ENCODE results near the gene GBP7.

Gene GBP7

DNA sequence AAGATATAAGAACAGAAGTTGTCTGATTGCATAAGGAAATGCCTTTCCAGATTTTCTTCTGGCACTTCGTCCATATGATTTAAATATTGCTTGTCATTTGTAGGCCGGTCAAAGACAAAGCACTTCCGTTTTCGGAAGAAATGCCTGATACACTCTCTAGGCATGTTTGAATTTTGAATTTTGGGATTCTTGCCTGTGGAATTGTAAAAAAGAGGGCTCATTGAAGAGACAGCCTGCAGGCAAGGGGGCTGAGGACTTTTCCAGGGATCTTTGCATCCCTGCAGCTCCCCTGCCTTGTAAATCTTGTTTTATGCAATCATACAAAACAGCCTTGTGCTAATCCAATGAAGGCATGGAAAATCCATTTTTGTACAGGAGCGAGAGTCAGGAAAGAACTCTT is 15.5 kb upstream of the GBP7 start:
- Mint-ChIP-seq H3K36me3 (ENCODE audit: low read depth) (no peaks in the 10 kb centered on the region), H3K9me3 (no peaks in the 10 kb centered on the region), H3K4me3 (no peak overlapping the region), H3K4me1 (ENCODE audit: low read depth) (no peaks in the 10 kb centered on the region), H3K27ac (no peak overlapping the region), H3K27me3 (no peaks in the 10 kb centered on the region)
- intact Hi-C loops (cut with micrococcal nuclease): no loop called here

- no peaks in the 10 kb centered on the region for H3K27me3 Mint-ChIP-seq
- H3K4me1 Mint-ChIP-seq (ENCODE audit: low read depth): no peaks in the 10 kb centered on the region
- H3K27ac Mint-ChIP-seq: no peak overlapping the region
- intact Hi-C loops (cut with micrococcal nuclease): no loop called here
- no peaks in the 10 kb centered on the region for H3K36me3 Mint-ChIP-seq (ENCODE audit: low read depth)
- no peaks in the 10 kb centered on the region for H3K9me3 Mint-ChIP-seq
- no peak overlapping the region for H3K4me3 Mint-ChIP-seq
Observed at GRCh38 chr1:89190017-89190416, 14.2 kb upstream of the GBP7 start.

GRCh38 chr1:89179343-89179742 is 3.5 kb upstream of the GBP7 start:
- no peak overlapping the region for H3K4me3 Mint-ChIP-seq
- no peaks in the 10 kb centered on the region for H3K36me3 Mint-ChIP-seq (ENCODE audit: low read depth)
- no peaks in the 10 kb centered on the region for H3K4me1 Mint-ChIP-seq (ENCODE audit: low read depth)
- no peak overlapping the region for H3K27ac Mint-ChIP-seq
- peaks cover 8% of the 10 kb centered on the region for H3K9me3 Mint-ChIP-seq
- no peaks in the 10 kb centered on the region for H3K27me3 Mint-ChIP-seq
- intact Hi-C loops (cut with micrococcal nuclease): no loop called here

GRCh38 chr1:89176971-89177370 is 1.2 kb upstream of the GBP7 start:
- Mint-ChIP-seq H3K9me3 (no peaks in the 10 kb centered on the region), H3K27me3 (no peaks in the 10 kb centered on the region), H3K4me3 (no peak overlapping the region), H3K27ac (no peak overlapping the region), H3K4me1 (ENCODE audit: low read depth) (no peaks in the 10 kb centered on the region), H3K36me3 (ENCODE audit: low read depth) (no peaks in the 10 kb centered on the region)
- intact Hi-C loops (cut with micrococcal nuclease): no loop called here

- Mint-ChIP-seq H3K27ac (no peak overlapping the region), H3K36me3 (ENCODE audit: low read depth) (no peaks in the 10 kb centered on the region), H3K9me3 (no peaks in the 10 kb centered on the region), H3K4me1 (ENCODE audit: low read depth) (peaks cover 6% of the 10 kb centered on the region), H3K4me3 (no peak overlapping the region), H3K27me3 (no peaks in the 10 kb centered on the region)
- intact Hi-C loops (cut with micrococcal nuclease): no loop called here
Observed at GRCh38 chr1:89174491-89174890, 1.3 kb downstream of the GBP7 start.

DNA sequence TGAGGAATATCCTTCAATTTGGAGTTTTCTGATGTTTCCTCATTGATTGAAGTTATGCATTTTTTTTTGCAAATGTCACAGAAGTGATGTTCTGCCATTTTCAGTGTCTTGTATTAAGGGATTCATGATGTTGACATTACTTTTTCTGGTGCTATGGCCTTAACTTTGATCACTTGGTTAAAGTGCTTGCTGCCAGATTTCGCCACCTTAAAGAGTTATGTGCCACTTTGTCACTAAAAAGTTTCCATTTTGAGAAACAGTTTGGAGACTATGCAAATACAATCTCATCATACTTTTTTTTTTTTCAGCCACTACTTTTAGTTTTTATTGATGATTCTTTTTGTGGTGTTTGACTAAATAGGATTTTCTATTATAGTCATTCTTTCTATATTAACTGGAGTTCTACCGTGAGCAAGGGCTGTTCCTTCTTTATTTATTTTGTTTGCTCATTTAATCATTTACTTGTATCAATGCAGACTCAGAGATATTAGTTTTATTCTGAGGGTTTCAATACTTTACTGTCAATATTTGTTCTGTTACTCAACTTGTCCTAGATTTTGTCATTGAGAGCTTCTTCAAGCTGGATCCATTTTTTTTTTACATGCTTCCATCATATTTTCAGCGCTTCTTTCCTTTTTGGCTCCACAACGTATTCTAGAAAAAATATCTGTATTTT is 3.2 kb downstream of the GBP7 start:
- intact Hi-C loops (cut with micrococcal nuclease): no loop called here
- Mint-ChIP-seq H3K27me3 (no peaks in the 10 kb centered on the region), H3K27ac (no peak overlapping the region), H3K36me3 (ENCODE audit: low read depth) (no peaks in the 10 kb centered on the region), H3K9me3 (no peaks in the 10 kb centered on the region), H3K4me3 (no peak overlapping the region), H3K4me1 (ENCODE audit: low read depth) (peaks cover 6% of the 10 kb centered on the region)

GRCh38 chr1:89171067-89171438 is 4.8 kb downstream of the GBP7 start:
- Mint-ChIP-seq H3K4me3 (no peak overlapping the region), H3K27ac (no peak overlapping the region)

GRCh38 chr1:89170170-89171066 is 5.4 kb downstream of the GBP7 start:
- no peak overlapping the region for H3K4me3 Mint-ChIP-seq
- peaks cover 6% of the 10 kb centered on the region for H3K4me1 Mint-ChIP-seq (ENCODE audit: low read depth)
- no peaks in the 10 kb centered on the region for H3K27me3 Mint-ChIP-seq
- no peaks in the 10 kb centered on the region for H3K9me3 Mint-ChIP-seq
- H3K36me3 Mint-ChIP-seq (ENCODE audit: low read depth): no peaks in the 10 kb centered on the region
- intact Hi-C loops (cut with micrococcal nuclease): no loop called here
- H3K27ac Mint-ChIP-seq: no peak overlapping the region

More at GRCh38 chr1:89171067-89171438, 4.8 kb downstream of the GBP7 start:
- intact Hi-C loops (cut with micrococcal nuclease): no loop called here
- no peaks in the 10 kb centered on the region for H3K36me3 Mint-ChIP-seq (ENCODE audit: low read depth)
- H3K9me3 Mint-ChIP-seq: no peaks in the 10 kb centered on the region
- H3K27me3 Mint-ChIP-seq: no peaks in the 10 kb centered on the region
- H3K4me1 Mint-ChIP-seq (ENCODE audit: low read depth): peaks cover 6% of the 10 kb centered on the region

DNA sequence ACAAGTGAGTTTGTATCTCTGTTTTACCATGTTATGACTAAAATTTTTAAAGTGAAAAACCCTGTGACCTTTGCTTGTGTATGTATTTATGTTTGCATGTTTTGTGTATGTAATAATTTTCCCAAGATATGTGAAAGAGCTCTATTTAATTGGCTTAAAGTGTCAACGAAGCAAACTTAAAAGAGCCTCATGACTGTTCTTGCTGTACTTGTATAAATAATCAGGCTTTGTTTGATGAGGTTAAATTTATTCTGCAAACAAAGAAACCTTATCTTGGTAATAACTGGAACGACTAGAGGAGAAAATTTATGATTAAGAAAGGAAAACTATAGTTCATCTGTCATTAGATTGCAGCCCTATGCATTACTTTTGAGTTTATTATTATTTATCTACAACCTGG is 6.6 kb downstream of the GBP7 start:
- no peak overlapping the region for H3K27ac Mint-ChIP-seq
- intact Hi-C loops (cut with micrococcal nuclease): no loop called here
- no peaks in the 10 kb centered on the region for H3K36me3 Mint-ChIP-seq (ENCODE audit: low read depth)
- H3K4me3 Mint-ChIP-seq: no peak overlapping the region
- H3K9me3 Mint-ChIP-seq: no peaks in the 10 kb centered on the region
- no peaks in the 10 kb centered on the region for H3K27me3 Mint-ChIP-seq
- peaks cover 6% of the 10 kb centered on the region for H3K4me1 Mint-ChIP-seq (ENCODE audit: low read depth)

- Mint-ChIP-seq H3K27me3 (no peaks in the 10 kb centered on the region), H3K4me3 (no peak overlapping the region), H3K4me1 (ENCODE audit: low read depth) (peaks cover 6% of the 10 kb centered on the region), H3K9me3 (no peaks in the 10 kb centered on the region), H3K36me3 (ENCODE audit: low read depth) (no peaks in the 10 kb centered on the region), H3K27ac (no peak overlapping the region)
- intact Hi-C loops (cut with micrococcal nuclease): no loop called here
Observed at GRCh38 chr1:89167590-89168230, 8.1 kb downstream of the GBP7 start.

DNA sequence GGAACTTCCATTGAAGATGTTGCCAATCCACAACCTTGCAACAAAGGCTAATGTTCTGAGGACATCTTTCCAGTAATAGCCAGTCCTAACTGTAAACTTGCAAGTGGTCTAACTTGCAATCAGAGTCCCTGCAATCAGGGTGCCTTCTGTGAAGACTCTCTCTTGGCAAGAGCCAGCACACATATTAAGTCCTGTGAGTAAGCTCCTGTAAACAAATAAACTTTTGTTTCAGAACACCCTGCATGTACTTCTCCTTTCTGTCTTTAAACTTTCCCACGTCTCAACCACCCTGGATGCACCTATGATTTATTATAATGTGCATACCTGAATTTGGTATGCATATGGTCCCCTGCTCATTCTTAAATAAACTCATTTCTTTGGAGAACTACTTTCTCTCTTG is 9.1 kb downstream of the GBP7 start:
- H3K4me3 Mint-ChIP-seq: no peak overlapping the region

GRCh38 chr1:89165811-89166210 is 10.0 kb downstream of the GBP7 start:
- Mint-ChIP-seq H3K27me3 (no peaks in the 10 kb centered on the region), H3K27ac (no peak overlapping the region), H3K4me3 (no peak overlapping the region), H3K9me3 (no peaks in the 10 kb centered on the region), H3K4me1 (ENCODE audit: low read depth) (peaks cover 2% of the 10 kb centered on the region), H3K36me3 (ENCODE audit: low read depth) (no peaks in the 10 kb centered on the region)
- intact Hi-C loops (cut with micrococcal nuclease): no loop called here

More for the DNA sequence above, 9.1 kb downstream of the GBP7 start:
- Mint-ChIP-seq H3K27ac (no peak overlapping the region), H3K4me1 (ENCODE audit: low read depth) (peaks cover 6% of the 10 kb centered on the region), H3K36me3 (ENCODE audit: low read depth) (no peaks in the 10 kb centered on the region), H3K27me3 (no peaks in the 10 kb centered on the region), H3K9me3 (no peaks in the 10 kb centered on the region)
- intact Hi-C loops (cut with micrococcal nuclease): no loop called here

DNA sequence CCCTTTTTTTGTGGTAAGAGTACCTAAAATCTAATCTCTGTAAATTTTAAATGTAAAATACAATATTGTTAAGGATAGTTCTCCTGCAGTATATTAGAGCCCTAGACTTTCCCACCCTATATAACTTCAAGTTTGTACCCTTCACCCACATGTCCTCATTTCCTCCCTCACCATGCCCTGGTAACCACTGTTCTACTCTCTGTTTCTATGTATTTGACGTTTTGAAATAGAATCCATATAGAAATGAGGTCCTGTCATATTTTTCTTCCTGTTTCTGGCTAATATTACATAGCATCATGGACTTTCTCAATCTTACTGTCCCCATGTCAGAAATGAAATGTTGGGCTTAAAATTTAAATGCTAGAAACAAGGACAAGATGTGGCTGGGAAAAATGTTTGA is 24.8 kb downstream of the GBP7 start:
- intact Hi-C loops (cut with micrococcal nuclease): no loop called here

DNA sequence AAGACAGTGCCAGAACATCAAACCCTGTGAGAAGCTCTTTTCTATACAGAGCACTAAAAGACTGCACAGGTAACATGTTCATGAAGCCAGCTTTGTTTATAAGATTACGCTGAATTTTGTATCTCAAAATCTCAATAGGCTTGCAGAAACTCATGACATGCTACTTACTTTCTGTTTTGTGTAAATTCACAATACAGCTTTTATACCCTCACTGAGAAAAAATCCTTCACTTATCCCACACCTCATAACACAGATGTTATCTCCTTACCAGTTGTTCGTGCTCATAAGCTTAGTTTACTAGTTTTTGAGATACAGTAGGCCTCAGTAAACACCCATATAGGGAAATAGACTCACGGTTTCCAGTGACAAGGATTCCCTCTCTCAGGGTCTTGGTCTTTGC is 25.8 kb downstream of the GBP7 start:
- intact Hi-C loops (cut with micrococcal nuclease): no loop called here
- Mint-ChIP-seq H3K36me3 (ENCODE audit: low read depth) (no peaks in the 10 kb centered on the region), H3K9me3 (no peaks in the 10 kb centered on the region), H3K27me3 (no peaks in the 10 kb centered on the region), H3K4me1 (ENCODE audit: low read depth) (peaks cover 11% of the 10 kb centered on the region), H3K27ac (no peak overlapping the region), H3K4me3 (no peak overlapping the region)

More for the DNA sequence above, 24.8 kb downstream of the GBP7 start:
- no peaks in the 10 kb centered on the region for H3K27me3 Mint-ChIP-seq
- no peak overlapping the region for H3K4me3 Mint-ChIP-seq
- H3K9me3 Mint-ChIP-seq: peaks cover 1% of the 10 kb centered on the region
- H3K27ac Mint-ChIP-seq: no peak overlapping the region
- H3K36me3 Mint-ChIP-seq (ENCODE audit: low read depth): no peaks in the 10 kb centered on the region
- H3K4me1 Mint-ChIP-seq (ENCODE audit: low read depth): peaks cover 11% of the 10 kb centered on the region

Data from dendritic cell treated with granulocyte-macrophage colony-stimulating factor and Interleukin-4, amounts not matched to agents 40 ng/mL and 50 ng/mL, for 4 days (primary cell).